Stimulated activated CD4-positive, alpha-beta T cell treated with anti-CD3 and anti-CD28 coated beads, TNF-alpha, amount 100 ng/mL, for 24 hours (primary cell): ENCODE data around the gene ZFP36L1.

Experiments
- DNase-seq, 3 experiments: peaks; one replicate each; pipeline ENCODE4 v3.0.0-alpha.2; 2020; ENCODE audit warnings: low read depth in 3 of 3

ZFP36L1 gene

GRCh38 chr14:68738559-68738958, 54.3 kb downstream of the ZFP36L1 start:
- DNase-seq = no peak
